Right lobe of liver (tissue), 6 donors: Measurements from ENCODE around the gene RASL10A. TPM values are rescaled to one million over a fixed set of nuclear protein-coding genes. Genes with fewer than 3 reads are reported as not detected.
A peak's percentile ranks its signal among the peaks of the same experiment; 100 is the strongest.

Experiments
- ATAC-seq, 4 donors: fragments of 200-7000 bp; cut with Tn5 transposase; one replicate each; pipeline ENCODE4 v1.9.1; 2020; ENCODE audit warnings: mild to moderate bottlenecking in 4 of 4, moderate library complexity in 4 of 4
- DNase-seq, 3 donors: peaks; one replicate each; pipeline ENCODE4 v3.0.0-alpha.2; 2020
- H3K27ac ChIP-seq, 3 donors: fragments of 200-600 bp; one replicate each; pipeline ENCODE4 v1.8.0; 2022
- H3K27me3 ChIP-seq, 2 donors: fragments of 200-600 bp; one replicate each; pipeline ENCODE4 v1.8.0; 2022
- H3K36me3 ChIP-seq, 4 donors: fragments of 200-600 bp; sonication (generic) in 1 of 4; one replicate each; pipeline versions ENCODE4 v1.5.1 to v1.8.0; 2017 to 2022; ENCODE audit warnings: control low read depth in 1 of 4
- H3K4me1 ChIP-seq, 4 donors: fragments of 200-600 bp; sonication (generic) in 1 of 4; one replicate each; pipeline versions ENCODE4 v1.5.1 to v1.8.0; 2017 to 2022; ENCODE audit warnings: control low read depth in 1 of 4
- H3K4me3 ChIP-seq, 3 donors: fragments of 200-600 bp; one replicate each; pipeline ENCODE4 v1.8.0; 2022
- H3K9me3 ChIP-seq, 4 donors: fragments of 200-600 bp; sonication (generic) in 1 of 4; one replicate each; pipeline versions ENCODE4 v1.5.1 to v1.8.0; 2017 to 2022; ENCODE audit warnings: control low read depth in 1 of 4
- CTCF ChIP-seq, 4 donors: fragments of 200-600 bp in 3 of 4; fragments of 450-650 bp in 1 of 4; IDR thresholded peaks; one replicate each; pipeline versions ENCODE4 v1.5.1 to v1.8.0; 2016 to 2022; ENCODE audit warnings: antibody characterized with exemption in 4 of 4, mild to moderate bottlenecking in 2 of 4
- POLR2A ChIP-seq: fragments of 450-650 bp; IDR thresholded peaks from one replicate; pipeline ENCODE4 v1.6.1; 2017; ENCODE audit warnings: antibody characterized with exemption, mild to moderate bottlenecking
- WGBS: methylation state at CpG from one replicate; pipeline ENCODE4 v1.1.6; 2018; ENCODE audit warnings: low coverage, low lambda C conversion rate; ENCODE audit not compliant: insufficient coverage; ENCODE audit errors: missing lambda C conversion rate; 5-methylcytosine and 5-hydroxymethylcytosine counted together
- intact Hi-C, 2 donors: fragments of 100-400 bp; cut with DNase I; formaldehyde crosslinking; loops; one replicate each; pipeline versions ENCODE4 v1.11.2 to v1.14.1; 2022
- total RNA-seq, 6 experiments: library from RNA; depleted of rRNA in 2 of 6; stranded (reverse); fragments of >200 nt in 2 of 6; fragmentation: NEBNext Ultra II Directional in 3 of 6; extraction: Animal tissue kit (Norgen Biotek cat#: 25700) in 3 of 6; gene quantifications; one replicate each; pipeline versions ENCODE4 v1.1.0 to v1.2.4, GENCODE V29; 2016 to 2023
- donor health status: DM: no; HTN: yes; CAD: no.
- donor health status: DM: no; HTN: no; CAD: no.
- donor health status: DM: no; HTN: no; CAD: no.
- donor health status: DM: no; HTN: yes; CAD: no.
- donor health status: DM: no; HTN: yes; CAD: no.

Gene RASL10A
- total RNA-seq, 6 experiments from 2014 or later = 0.32 to 1.2 (median 0.87) TPM

- intact Hi-C loops = no loop called here
- TF ChIP-seq POLR2A (no peak), CTCF (IDR thresholded peaks at IDR 0.05) (no peak)
- Histone ChIP-seq H3K9me3 (no peaks in the 10 kb centered on the region), H3K4me3 (peak overlapping the region; percentile 63 to 98 (median 87)), H3K27ac (peak overlapping the region; percentile 97 to 100 (median 98)), H3K27me3 (no peaks in the 10 kb centered on the region), H3K4me1 (peaks cover 0 to 32% (median 12%) of the 10 kb centered on the region in 4 donors), H3K36me3 (peaks cover 0 to 16% (median 9%) of the 10 kb centered on the region in 4 donors)
- WGBS = 0% methylated on average over 2 of the region's 32 CpGs
- no peak for DNase-seq
- no peak for ATAC-seq
Measured at GRCh38 chr22:29267462-29267857, 48.0 kb downstream of the RASL10A start.

GRCh38 chr22:29266564-29267461 is 48.7 kb downstream of the RASL10A start:
- Histone ChIP-seq H3K4me3 (peak overlapping the region; percentile 63 to 98 (median 87)), H3K27me3 (no peaks in the 10 kb centered on the region), H3K27ac (peak overlapping the region; percentile 97 to 100 (median 98)), H3K4me1 (peaks cover 0 to 25% (median 9%) of the 10 kb centered on the region in 4 donors), H3K36me3 (peaks cover 0 to 10% (median 7%) of the 10 kb centered on the region in 4 donors), H3K9me3 (no peaks in the 10 kb centered on the region)
- intact Hi-C loops = no loop called here
- ATAC-seq = no peak
- WGBS = 0% methylated on average over 8 of the region's 13 CpGs
- TF ChIP-seq CTCF (IDR thresholded peaks at IDR 0.05) = no peak
- TF ChIP-seq POLR2A = no peak
- peak in 2 of 3 donors; percentile 34 to 57 for DNase-seq

GRCh38 chr22:29265929-29266328 is 49.6 kb downstream of the RASL10A start:
- no peak overlapping the region for H3K27ac ChIP-seq
- no peak for DNase-seq

DNA sequence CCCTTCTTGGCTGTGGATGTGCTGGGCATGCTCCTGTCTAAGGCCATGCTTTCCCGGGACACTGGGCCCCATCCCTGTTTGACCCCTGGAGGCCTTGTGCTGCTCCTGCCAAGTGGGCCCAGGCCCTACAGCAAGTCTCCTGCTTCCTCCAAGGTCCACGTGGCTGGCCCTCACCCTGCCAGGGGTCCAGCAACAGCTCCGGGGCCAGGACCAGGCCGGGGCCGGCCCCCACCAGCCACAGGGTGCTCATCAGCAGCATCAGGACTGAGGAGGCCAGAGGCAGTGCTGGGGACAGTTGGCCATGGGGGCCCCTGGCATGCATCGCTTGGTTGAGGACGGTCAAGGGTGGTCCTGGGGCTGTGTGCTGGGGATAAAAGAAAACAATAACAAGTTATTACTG is 50.2 kb downstream of the RASL10A start:
- Histone ChIP-seq H3K27me3 (no peaks in the 10 kb centered on the region), H3K9me3 (no peaks in the 10 kb centered on the region), H3K4me3 (no peak overlapping the region), H3K36me3 (peaks cover 0 to 10% (median 7%) of the 10 kb centered on the region in 4 donors), H3K4me1 (peaks cover 0 to 14% (median 5%) of the 10 kb centered on the region in 4 donors), H3K27ac (no peak overlapping the region)
- 100% methylated on average over 2 of the region's 7 CpGs for WGBS
- ATAC-seq (no peak), DNase-seq (no peak)
- TF ChIP-seq POLR2A (no peak), CTCF (IDR thresholded peaks at IDR 0.05) (no peak)
- intact Hi-C loops = no loop called here

More at GRCh38 chr22:29265929-29266328, 49.6 kb downstream of the RASL10A start:
- WGBS = 58% methylated on average over 3 of the region's 4 CpGs
- intact Hi-C loops = no loop called here
- peaks cover 0 to 16% (median 6%) of the 10 kb centered on the region in 4 donors for H3K4me1 ChIP-seq
- H3K27me3 ChIP-seq = no peaks in the 10 kb centered on the region
- H3K4me3 ChIP-seq = no peak overlapping the region
- no peaks in the 10 kb centered on the region for H3K9me3 ChIP-seq
- ATAC-seq = no peak
- TF ChIP-seq POLR2A = no peak
- TF ChIP-seq CTCF (IDR thresholded peaks at IDR 0.05) = no peak
- peaks cover 0 to 10% (median 7%) of the 10 kb centered on the region in 4 donors for H3K36me3 ChIP-seq
